Measurements from ENCODE around the gene ADORA3. TPM values are rescaled to one million over a fixed set of nuclear protein-coding genes. Genes with fewer than 3 reads are reported as not detected.

The ADORA3 gene
- total RNA-seq, 1 experiment from 2014 or later, result not detected

- Histone ChIP-seq H3K27me3 (ENCODE audit: control insufficient read depth, insufficient read depth, low read length) (no peaks in the 10 kb centered on the region), H3K27ac (ENCODE audit: low read length) (no peak overlapping the region), H3K4me3 (ENCODE audit: low read depth in 2 of 2, low read length in 2 of 2) (no peak overlapping the region), H3K36me3 (ENCODE audit: control insufficient read depth, insufficient read depth, low read length) (no peaks in the 10 kb centered on the region), H3K9me3 (ENCODE audit: control insufficient read depth, insufficient read depth, low read depth, low read length) (no peaks in the 10 kb centered on the region), H3K4me1 (ENCODE audit: control insufficient read depth, insufficient read depth, low read length) (no peaks in the 10 kb centered on the region)
- DNase-seq (ENCODE audit: low read depth, low spot score) (no peak), ATAC-seq (no peak)
- intact Hi-C loops (cut with micrococcal nuclease; ENCODE audit: unreplicated experiment), result no loop called here
- POLR2A ChIA-PET, result no interaction called here
- no TSS peak for BruUV-seq (replicated peaks)
- TF ChIP-seq POLR2AphosphoS5 (IDR thresholded peaks at IDR 0.05; ENCODE audit: low read depth, low read length) (no peak), TCF7L2 (IDR thresholded peaks at IDR 0.05; ENCODE audit: low read depth, low read length) (no peak), REST (IDR thresholded peaks at IDR 0.05; ENCODE audit: insufficient read depth in 1 of 2, low read depth in 2 of 2, low read length in 1 of 2) (no peak), SIN3A (IDR thresholded peaks at IDR 0.05; ENCODE audit: borderline replicate concordance, insufficient read depth, low read depth, low read length) (no peak)
- TF ChIP-seq, protein P1, sequence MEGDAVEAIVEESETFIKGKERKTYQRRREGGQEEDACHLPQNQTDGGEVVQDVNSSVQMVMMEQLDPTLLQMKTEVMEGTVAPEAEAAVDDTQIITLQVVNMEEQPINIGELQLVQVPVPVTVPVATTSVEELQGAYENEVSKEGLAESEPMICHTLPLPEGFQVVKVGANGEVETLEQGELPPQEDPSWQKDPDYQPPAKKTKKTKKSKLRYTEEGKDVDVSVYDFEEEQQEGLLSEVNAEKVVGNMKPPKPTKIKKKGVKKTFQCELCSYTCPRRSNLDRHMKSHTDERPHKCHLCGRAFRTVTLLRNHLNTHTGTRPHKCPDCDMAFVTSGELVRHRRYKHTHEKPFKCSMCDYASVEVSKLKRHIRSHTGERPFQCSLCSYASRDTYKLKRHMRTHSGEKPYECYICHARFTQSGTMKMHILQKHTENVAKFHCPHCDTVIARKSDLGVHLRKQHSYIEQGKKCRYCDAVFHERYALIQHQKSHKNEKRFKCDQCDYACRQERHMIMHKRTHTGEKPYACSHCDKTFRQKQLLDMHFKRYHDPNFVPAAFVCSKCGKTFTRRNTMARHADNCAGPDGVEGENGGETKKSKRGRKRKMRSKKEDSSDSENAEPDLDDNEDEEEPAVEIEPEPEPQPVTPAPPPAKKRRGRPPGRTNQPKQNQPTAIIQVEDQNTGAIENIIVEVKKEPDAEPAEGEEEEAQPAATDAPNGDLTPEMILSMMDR (IDR thresholded peaks at IDR 0.05), result no peak
- in situ Hi-C loops (cut with HindIII; ENCODE audit: low pct_unique_long_range_greater_than_20kb, low sequenced_read_pairs), result no loop called here
- CTCF ChIA-PET, result interaction anchor here (0.6 kb wide), 1 partner anchor 12 kb away, joined by 3 read pairs; no protein-coding TSS in a partner anchor
These were observed 33.9 kb downstream of the ADORA3 start for GRCh38 chr1:111469539-111469938.

- DNase-seq (ENCODE audit: low read depth, low spot score) (no peak), ATAC-seq (no peak)
- Histone ChIP-seq H3K9me3 (ENCODE audit: control insufficient read depth, insufficient read depth, low read depth, low read length) (no peaks in the 10 kb centered on the region), H3K4me1 (ENCODE audit: control insufficient read depth, insufficient read depth, low read length) (no peaks in the 10 kb centered on the region), H3K4me3 (ENCODE audit: low read depth in 2 of 2, low read length in 2 of 2) (no peak overlapping the region), H3K27me3 (ENCODE audit: control insufficient read depth, insufficient read depth, low read length) (no peaks in the 10 kb centered on the region), H3K27ac (ENCODE audit: low read length) (no peak overlapping the region), H3K36me3 (ENCODE audit: control insufficient read depth, insufficient read depth, low read length) (no peaks in the 10 kb centered on the region)
- TF ChIP-seq TCF7L2 (IDR thresholded peaks at IDR 0.05; ENCODE audit: low read depth, low read length), result no peak
- TF ChIP-seq REST (IDR thresholded peaks at IDR 0.05; ENCODE audit: insufficient read depth in 1 of 2, low read depth in 2 of 2, low read length in 1 of 2), result no peak
- no peak for TF ChIP-seq SIN3A (IDR thresholded peaks at IDR 0.05; ENCODE audit: borderline replicate concordance, insufficient read depth, low read depth, low read length)
- no peak for TF ChIP-seq POLR2AphosphoS5 (IDR thresholded peaks at IDR 0.05; ENCODE audit: low read depth, low read length)
- TF ChIP-seq, protein P1 (IDR thresholded peaks at IDR 0.05), result no peak
- intact Hi-C loops (cut with micrococcal nuclease; ENCODE audit: unreplicated experiment) (no loop called here), in situ Hi-C loops (cut with HindIII; ENCODE audit: low pct_unique_long_range_greater_than_20kb, low sequenced_read_pairs) (no loop called here)
- ChIA-PET CTCF (no interaction called here), POLR2A (no interaction called here)
- no TSS peak for BruUV-seq (replicated peaks)
These were observed 34.7 kb downstream of the ADORA3 start for GRCh38 chr1:111468717-111469100.

Measured in Panc1 (cell line).